ENCODE results near the gene AKAP9.
"Not testable (repeated sequence)": the region's sequence is repeated elsewhere in the genome, so short reads cannot be mapped to it uniquely, and the experiment has no call there.

AKAP9 gene

GRCh38 chr7:92072708-92073107, 132.0 kb downstream of the AKAP9 start:
- Mint-ChIP-seq H3K4me3 (no peak overlapping the region), H3K9me3 (no peaks in the 10 kb centered on the region), H3K4me1 (ENCODE audit: low read depth) (peaks cover 13% of the 10 kb centered on the region), H3K27ac (no peak overlapping the region), H3K27me3 (ENCODE audit: low read depth) (no peaks in the 10 kb centered on the region), H3K36me3 (ENCODE audit: low read depth) (peaks cover 30% of the 10 kb centered on the region)
- DNase-seq (ENCODE audit: low spot score) = no peak

GRCh38 chr7:92075455-92076158, 134.9 kb downstream of the AKAP9 start:
- H3K36me3 Mint-ChIP-seq (ENCODE audit: low read depth) = peaks cover 29% of the 10 kb centered on the region
- no peaks in the 10 kb centered on the region for H3K9me3 Mint-ChIP-seq
- H3K27ac Mint-ChIP-seq = no peak overlapping the region
- no peak for DNase-seq (ENCODE audit: low spot score)
- H3K4me1 Mint-ChIP-seq (ENCODE audit: low read depth) = peaks cover 13% of the 10 kb centered on the region
- H3K27me3 Mint-ChIP-seq (ENCODE audit: low read depth) = no peaks in the 10 kb centered on the region
- no peak overlapping the region for H3K4me3 Mint-ChIP-seq

GRCh38 chr7:92076509-92076908, 135.8 kb downstream of the AKAP9 start:
- H3K27me3 Mint-ChIP-seq (ENCODE audit: low read depth) = no peaks in the 10 kb centered on the region
- no peak overlapping the region for H3K4me3 Mint-ChIP-seq
- no peaks in the 10 kb centered on the region for H3K9me3 Mint-ChIP-seq
- DNase-seq (ENCODE audit: low spot score) = no peak
- no peak overlapping the region for H3K27ac Mint-ChIP-seq
- peaks cover 31% of the 10 kb centered on the region for H3K36me3 Mint-ChIP-seq (ENCODE audit: low read depth)
- peaks cover 13% of the 10 kb centered on the region for H3K4me1 Mint-ChIP-seq (ENCODE audit: low read depth)

- H3K36me3 Mint-ChIP-seq (ENCODE audit: low read depth) = peaks cover 52% of the 10 kb centered on the region
- H3K27ac Mint-ChIP-seq; H3K4me1 Mint-ChIP-seq (ENCODE audit: low read depth); H3K4me3 Mint-ChIP-seq; H3K9me3 Mint-ChIP-seq; H3K27me3 Mint-ChIP-seq (ENCODE audit: low read depth); DNase-seq (ENCODE audit: low spot score): not testable (repeated sequence)
These were observed 143.3 kb downstream of the AKAP9 start for GRCh38 chr7:92083922-92084321.

- no peaks in the 10 kb centered on the region for H3K27me3 Mint-ChIP-seq (ENCODE audit: low read depth)
- H3K27ac Mint-ChIP-seq = no peak overlapping the region
- no peaks in the 10 kb centered on the region for H3K9me3 Mint-ChIP-seq
- no peak for DNase-seq (ENCODE audit: low spot score)
- H3K36me3 Mint-ChIP-seq (ENCODE audit: low read depth) = peaks cover 50% of the 10 kb centered on the region
- H3K4me1 Mint-ChIP-seq (ENCODE audit: low read depth) = no peaks in the 10 kb centered on the region
- no peak overlapping the region for H3K4me3 Mint-ChIP-seq
These were observed 147.6 kb downstream of the AKAP9 start for GRCh38 chr7:92088266-92088665.

GRCh38 chr7:92092210-92092609, 151.5 kb downstream of the AKAP9 start:
- no peaks in the 10 kb centered on the region for H3K9me3 Mint-ChIP-seq
- H3K4me3 Mint-ChIP-seq = no peak overlapping the region
- H3K27ac Mint-ChIP-seq = no peak overlapping the region
- H3K27me3 Mint-ChIP-seq (ENCODE audit: low read depth) = no peaks in the 10 kb centered on the region
- peaks cover 31% of the 10 kb centered on the region for H3K36me3 Mint-ChIP-seq (ENCODE audit: low read depth)
- H3K4me1 Mint-ChIP-seq (ENCODE audit: low read depth) = no peaks in the 10 kb centered on the region
- DNase-seq (ENCODE audit: low spot score) = no peak

GRCh38 chr7:92095380-92095779, 154.7 kb downstream of the AKAP9 start:
- no peaks in the 10 kb centered on the region for H3K4me1 Mint-ChIP-seq (ENCODE audit: low read depth)
- H3K4me3 Mint-ChIP-seq = no peak overlapping the region
- H3K27ac Mint-ChIP-seq = no peak overlapping the region
- no peak for DNase-seq (ENCODE audit: low spot score)
- no peaks in the 10 kb centered on the region for H3K27me3 Mint-ChIP-seq (ENCODE audit: low read depth)
- peaks cover 25% of the 10 kb centered on the region for H3K36me3 Mint-ChIP-seq (ENCODE audit: low read depth)
- no peaks in the 10 kb centered on the region for H3K9me3 Mint-ChIP-seq

GRCh38 chr7:92100534-92100933, 159.9 kb downstream of the AKAP9 start:
- Mint-ChIP-seq H3K4me3 (no peak overlapping the region), H3K4me1 (ENCODE audit: low read depth) (no peaks in the 10 kb centered on the region), H3K9me3 (no peaks in the 10 kb centered on the region), H3K27ac (no peak overlapping the region), H3K36me3 (ENCODE audit: low read depth) (peaks cover 39% of the 10 kb centered on the region), H3K27me3 (ENCODE audit: low read depth) (no peaks in the 10 kb centered on the region)
- no peak for DNase-seq (ENCODE audit: low spot score)

- H3K27ac Mint-ChIP-seq; H3K4me3 Mint-ChIP-seq; H3K27me3 Mint-ChIP-seq (ENCODE audit: low read depth); DNase-seq (ENCODE audit: low spot score); H3K9me3 Mint-ChIP-seq; H3K4me1 Mint-ChIP-seq (ENCODE audit: low read depth): not testable (repeated sequence)
- peaks cover 31% of the 10 kb centered on the region for H3K36me3 Mint-ChIP-seq (ENCODE audit: low read depth)
These were observed 162.2 kb downstream of the AKAP9 start for GRCh38 chr7:92102862-92103261.

- no peaks in the 10 kb centered on the region for H3K9me3 Mint-ChIP-seq
- no peak for DNase-seq (ENCODE audit: low spot score)
- no peaks in the 10 kb centered on the region for H3K4me1 Mint-ChIP-seq (ENCODE audit: low read depth)
- H3K4me3 Mint-ChIP-seq = no peak overlapping the region
- H3K27me3 Mint-ChIP-seq (ENCODE audit: low read depth) = no peaks in the 10 kb centered on the region
- no peak overlapping the region for H3K27ac Mint-ChIP-seq
- H3K36me3 Mint-ChIP-seq (ENCODE audit: low read depth) = peaks cover 22% of the 10 kb centered on the region
These were observed 168.2 kb downstream of the AKAP9 start for GRCh38 chr7:92108821-92109220.

GRCh38 chr7:92110857-92111256, 170.2 kb downstream of the AKAP9 start:
- H3K36me3 Mint-ChIP-seq (ENCODE audit: low read depth) = peaks cover 36% of the 10 kb centered on the region
- H3K9me3 Mint-ChIP-seq = no peaks in the 10 kb centered on the region
- H3K4me3 Mint-ChIP-seq = no peak overlapping the region
- H3K4me1 Mint-ChIP-seq (ENCODE audit: low read depth) = peaks cover 3% of the 10 kb centered on the region
- H3K27me3 Mint-ChIP-seq (ENCODE audit: low read depth) = no peaks in the 10 kb centered on the region
- no peak overlapping the region for H3K27ac Mint-ChIP-seq
- DNase-seq (ENCODE audit: low spot score) = no peak

- DNase-seq (ENCODE audit: low spot score) = no peak
- H3K9me3 Mint-ChIP-seq = no peaks in the 10 kb centered on the region
- no peak overlapping the region for H3K4me3 Mint-ChIP-seq
- peaks cover 56% of the 10 kb centered on the region for H3K36me3 Mint-ChIP-seq (ENCODE audit: low read depth)
- H3K4me1 Mint-ChIP-seq (ENCODE audit: low read depth) = peaks cover 11% of the 10 kb centered on the region
- H3K27me3 Mint-ChIP-seq (ENCODE audit: low read depth) = no peaks in the 10 kb centered on the region
- no peak overlapping the region for H3K27ac Mint-ChIP-seq
These were observed 175.2 kb downstream of the AKAP9 start for GRCh38 chr7:92115821-92116220.

- H3K27me3 Mint-ChIP-seq (ENCODE audit: low read depth) = no peaks in the 10 kb centered on the region
- H3K27ac Mint-ChIP-seq = no peak overlapping the region
- peaks cover 2% of the 10 kb centered on the region for H3K9me3 Mint-ChIP-seq
- H3K4me3 Mint-ChIP-seq = no peak overlapping the region
- peaks cover 65% of the 10 kb centered on the region for H3K36me3 Mint-ChIP-seq (ENCODE audit: low read depth)
- peaks cover 12% of the 10 kb centered on the region for H3K4me1 Mint-ChIP-seq (ENCODE audit: low read depth)
- DNase-seq (ENCODE audit: low spot score) = no peak
These were observed 176.3 kb downstream of the AKAP9 start for GRCh38 chr7:92116949-92117348.

- H3K4me3 Mint-ChIP-seq = no peak overlapping the region
- peaks cover 5% of the 10 kb centered on the region for H3K9me3 Mint-ChIP-seq
- peaks cover 69% of the 10 kb centered on the region for H3K36me3 Mint-ChIP-seq (ENCODE audit: low read depth)
- H3K27ac Mint-ChIP-seq = peak overlapping the region; percentile 24
- no peaks in the 10 kb centered on the region for H3K27me3 Mint-ChIP-seq (ENCODE audit: low read depth)
- no peak for DNase-seq (ENCODE audit: low spot score)
- H3K4me1 Mint-ChIP-seq (ENCODE audit: low read depth) = peaks cover 16% of the 10 kb centered on the region
These were observed 178.6 kb downstream of the AKAP9 start for GRCh38 chr7:92119213-92119759.

- Mint-ChIP-seq H3K27ac (no peak overlapping the region), H3K27me3 (ENCODE audit: low read depth) (no peaks in the 10 kb centered on the region), H3K4me1 (ENCODE audit: low read depth) (peaks cover 20% of the 10 kb centered on the region), H3K36me3 (ENCODE audit: low read depth) (peaks cover 72% of the 10 kb centered on the region), H3K4me3 (no peak overlapping the region), H3K9me3 (peaks cover 5% of the 10 kb centered on the region)
- DNase-seq (ENCODE audit: low spot score) = no peak
These were observed 181.0 kb downstream of the AKAP9 start for GRCh38 chr7:92121681-92122080.
